Prostate gland (tissue), 2 donors: ENCODE data around the gene ASCC2. TPM values are rescaled to one million over a fixed set of nuclear protein-coding genes. Genes with fewer than 3 reads are reported as not detected.

Source experiments
- DNase-seq: peaks from one replicate; pipeline ENCODE4 v3.0.0-alpha.2; 2019; ENCODE audit warnings: low spot score
- H3K27ac ChIP-seq, 2 donors: fragments of 200-600 bp; sonication (generic); 2 replicates each; pipeline ENCODE4 v1.5.1; 2017 to 2019
- H3K27me3 ChIP-seq: fragments of 200-600 bp; sonication (generic); replicated peaks from 2 replicates; pipeline ENCODE4 v1.5.1; 2019; ENCODE audit not compliant: insufficient read depth
- H3K36me3 ChIP-seq, 2 donors: fragments of 200-600 bp; sonication (generic); 1 replicate in 1 of 2; 2 replicates in 1 of 2; pipeline versions ENCODE4 v1.5.1 to v1.8.1; 2017 to 2019
- H3K4me1 ChIP-seq: fragments of 200-600 bp; sonication (generic); replicated peaks from 2 replicates; pipeline ENCODE4 v1.5.1; 2019
- H3K4me3 ChIP-seq, 2 donors: fragments of 200-600 bp; sonication (generic); 2 replicates each; pipeline ENCODE4 v1.5.1; 2017 to 2019
- H3K9me3 ChIP-seq: fragments of 200-600 bp; sonication (generic); 2 replicates; pipeline ENCODE4 v1.5.1; 2017
- CTCF ChIP-seq, 4 experiments: fragments of 200-600 bp in 2 of 4; fragments of 450-650 bp in 2 of 4; sonication (generic) in 2 of 4; IDR thresholded peaks; 1 replicate in 3 of 4; 2 replicates in 1 of 4; pipeline ENCODE4 v1.5.1; 2016 to 2019; ENCODE audit warnings: antibody characterized with exemption in 4 of 4, mild to moderate bottlenecking in 2 of 4, moderate library complexity in 2 of 4
- POLR2A ChIP-seq: fragments of 450-650 bp; IDR thresholded peaks from one replicate; pipeline ENCODE4 v1.6.1; 2016; ENCODE audit warnings: antibody characterized with exemption, mild to moderate bottlenecking
- POLR2AphosphoS5 ChIP-seq: sonication (generic); formaldehyde crosslinking; IDR thresholded peaks from one replicate; pipeline ENCODE4 v1.6.1; 2017; ENCODE audit warnings: antibody characterized with exemption
- WGBS: methylation state at CpG from one replicate; pipeline ENCODE4 v1.1.5; 2018; 5-methylcytosine and 5-hydroxymethylcytosine counted together
- intact Hi-C: fragments of 100-400 bp; cut with DNase I; formaldehyde crosslinking; loops from one replicate; pipeline ENCODE4 v1.14.2; 2022
- total RNA-seq, 2 donors: library from RNA; depleted of rRNA; stranded (reverse); fragments of >200 nt; gene quantifications; one replicate each; pipeline ENCODE4 v1.1.0, GENCODE V29; 2016

Gene ASCC2
- total RNA-seq, 2 donors from 2014 or later: 42.5 to 82.6 TPM

- H3K4me3 ChIP-seq: no peak overlapping the region
- no peaks in the 10 kb centered on the region for H3K4me1 ChIP-seq
- no peaks in the 10 kb centered on the region for H3K27me3 ChIP-seq
- intact Hi-C loops: no loop called here
- no peaks in the 10 kb centered on the region for H3K36me3 ChIP-seq
- DNase-seq: no peak
- WGBS: 85% methylated on average over 2 of the region's 2 CpGs
- no peak overlapping the region for H3K27ac ChIP-seq
- TF ChIP-seq POLR2A: no peak
- TF ChIP-seq CTCF (IDR thresholded peaks at IDR 0.05): no peak
- no peak for TF ChIP-seq POLR2AphosphoS5
- H3K9me3 ChIP-seq: no peaks in the 10 kb centered on the region
Observed at GRCh38 chr22:29873943-29874342, 35.9 kb upstream of the ASCC2 start.

GRCh38 chr22:29872989-29873388, 34.9 kb upstream of the ASCC2 start:
- intact Hi-C loops: no loop called here
- no peaks in the 10 kb centered on the region for H3K27me3 ChIP-seq

GRCh38 chr22:29872144-29872893, 34.2 kb upstream of the ASCC2 start:
- no peak for TF ChIP-seq CTCF (IDR thresholded peaks at IDR 0.05)
- no peak for TF ChIP-seq POLR2A
- no peak for TF ChIP-seq POLR2AphosphoS5
- Histone ChIP-seq H3K27ac (peak overlapping the region in 1 of 2 donors; percentile 20), H3K36me3 (no peaks in the 10 kb centered on the region), H3K27me3 (no peaks in the 10 kb centered on the region), H3K4me3 (no peak overlapping the region), H3K4me1 (no peaks in the 10 kb centered on the region), H3K9me3 (no peaks in the 10 kb centered on the region)
- 90% methylated on average over 3 of the region's 3 CpGs for WGBS
- intact Hi-C loops: no loop called here
- no peak for DNase-seq

More at GRCh38 chr22:29872989-29873388, 34.9 kb upstream of the ASCC2 start:
- H3K36me3 ChIP-seq: no peaks in the 10 kb centered on the region
- no peaks in the 10 kb centered on the region for H3K4me1 ChIP-seq
- TF ChIP-seq POLR2A (no peak), CTCF (IDR thresholded peaks at IDR 0.05) (no peak), POLR2AphosphoS5 (no peak)
- DNase-seq: no peak
- no peaks in the 10 kb centered on the region for H3K9me3 ChIP-seq
- WGBS: 83% methylated on average over 5 of the region's 5 CpGs
- H3K4me3 ChIP-seq: no peak overlapping the region
- H3K27ac ChIP-seq: no peak overlapping the region

- no peak overlapping the region for H3K4me3 ChIP-seq
- H3K36me3 ChIP-seq: no peaks in the 10 kb centered on the region
- peak; percentile 41 for DNase-seq
- no peaks in the 10 kb centered on the region for H3K27me3 ChIP-seq
- H3K27ac ChIP-seq: peak overlapping the region in 1 of 2 donors; percentile 20
- no peaks in the 10 kb centered on the region for H3K9me3 ChIP-seq
- 11% methylated on average over 5 of the region's 5 CpGs for WGBS
- intact Hi-C loops: no loop called here
- TF ChIP-seq CTCF (IDR thresholded peaks at IDR 0.05): no peak
- TF ChIP-seq POLR2A: no peak
- TF ChIP-seq POLR2AphosphoS5: peak; percentile 38
- no peaks in the 10 kb centered on the region for H3K4me1 ChIP-seq
Observed at GRCh38 chr22:29871684-29872083, 33.6 kb upstream of the ASCC2 start.

GRCh38 chr22:29870574-29870973, 32.5 kb upstream of the ASCC2 start:
- 39% methylated on average over 3 of the region's 3 CpGs for WGBS
- Histone ChIP-seq H3K4me3 (no peak overlapping the region), H3K27ac (no peak overlapping the region), H3K27me3 (no peaks in the 10 kb centered on the region), H3K36me3 (no peaks in the 10 kb centered on the region), H3K9me3 (no peaks in the 10 kb centered on the region), H3K4me1 (no peaks in the 10 kb centered on the region)
- no peak for TF ChIP-seq POLR2AphosphoS5
- no peak for TF ChIP-seq CTCF (IDR thresholded peaks at IDR 0.05)
- no peak for TF ChIP-seq POLR2A
- no peak for DNase-seq
- intact Hi-C loops: no loop called here
